CD14-positive monocyte (primary cell): ENCODE results near the gene NLRC5. TPM values are rescaled to one million over a fixed set of nuclear protein-coding genes. Genes with fewer than 3 reads are reported as not detected.

Experiments
- DNase-seq, 3 donors: peaks; one replicate each; pipeline ENCODE4 v3.0.0-alpha.2; 2011 to 2022
- H2AFZ ChIP-seq: 2 replicates; pipeline ENCODE4 v1.6.0; 2012; ENCODE audit warnings: mild to moderate bottlenecking, low read depth, low read length, inconsistent platforms; ENCODE audit not compliant: insufficient read depth, poor library complexity, severe bottlenecking
- H3K27ac ChIP-seq, 2 donors: 1 replicate in 1 of 2; 2 replicates in 1 of 2; pipeline ENCODE4 v1.5.1; 2012 to 2013; ENCODE audit warnings: low read length in 2 of 2, control low read depth in 1 of 2, inconsistent platforms in 1 of 2, low read depth in 1 of 2, mild to moderate bottlenecking in 1 of 2
- H3K27me3 ChIP-seq, 2 donors: one replicate each; pipeline versions ENCODE4 v1.6.0 to v1.6.1; 2011 to 2013; ENCODE audit warnings: low read length in 2 of 2; ENCODE audit not compliant: control insufficient read depth in 2 of 2, insufficient read depth in 2 of 2
- H3K36me3 ChIP-seq, 2 donors: replicated peaks in 1 of 2; 1 replicate in 1 of 2; 2 replicates in 1 of 2; pipeline versions ENCODE4 v1.5.1 to v1.6.1; 2012 to 2013; ENCODE audit warnings: low read length in 2 of 2, control low read depth in 1 of 2, inconsistent platforms in 1 of 2, mild to moderate bottlenecking in 1 of 2; ENCODE audit not compliant: insufficient read depth in 2 of 2, control insufficient read depth in 1 of 2
- H3K4me1 ChIP-seq, 2 donors: 1 replicate in 1 of 2; 2 replicates in 1 of 2; pipeline versions ENCODE4 v1.5.1 to v1.6.1; 2012 to 2013; ENCODE audit warnings: low read length in 2 of 2, control low read depth in 1 of 2, inconsistent platforms in 1 of 2, mild to moderate bottlenecking in 1 of 2, moderate library complexity in 1 of 2; ENCODE audit not compliant: insufficient read depth in 2 of 2, control insufficient read depth in 1 of 2
- H3K4me2 ChIP-seq: replicated peaks from 2 replicates; pipeline ENCODE3; 2012; ENCODE audit warnings: low read length, moderate library complexity, mild to moderate bottlenecking; ENCODE audit not compliant: poor library complexity, severe bottlenecking; ENCODE audit errors: extremely low read depth
- H3K4me3 ChIP-seq, 3 experiments: fragments of 200-600 bp in 1 of 3; sonication (generic) in 1 of 3; replicated peaks in 1 of 3; 1 replicate in 2 of 3; 2 replicates in 1 of 3; pipeline ENCODE4 v1.5.1; 2011 to 2013; ENCODE audit warnings: low read length in 3 of 3, mild to moderate bottlenecking in 3 of 3, control low read depth in 2 of 3, low read depth in 2 of 3, inconsistent platforms in 1 of 3, moderate library complexity in 1 of 3
- H3K79me2 ChIP-seq: 2 replicates; pipeline ENCODE4 v1.6.0; 2012; ENCODE audit warnings: mild to moderate bottlenecking, control low read depth, inconsistent platforms, low read length, moderate library complexity; ENCODE audit not compliant: insufficient read depth
- H3K9ac ChIP-seq: 2 replicates; pipeline ENCODE4 v1.6.0; 2017; ENCODE audit warnings: low read length, mild to moderate bottlenecking; ENCODE audit not compliant: insufficient read depth, poor library complexity, severe bottlenecking
- H3K9me3 ChIP-seq, 2 donors: replicated peaks in 1 of 2; 1 replicate in 1 of 2; 2 replicates in 1 of 2; pipeline versions ENCODE4 v1.5.1 to v1.6.1; 2012 to 2013; ENCODE audit warnings: low read length in 2 of 2, control low read depth in 1 of 2; ENCODE audit not compliant: control insufficient read depth in 1 of 2, insufficient read depth in 1 of 2
- H4K20me1 ChIP-seq: 2 replicates; pipeline ENCODE4 v1.6.0; 2012; ENCODE audit warnings: mild to moderate bottlenecking, low read length, control low read depth, moderate library complexity; ENCODE audit not compliant: insufficient read depth
- H3K27ac Mint-ChIP-seq, 7 donors: one replicate each; pipeline ENCODE4 v1.8.0; 2020; ENCODE audit warnings: mild to moderate bottlenecking in 7 of 7, mixed read lengths in 7 of 7, moderate library complexity in 6 of 7, inconsistent platforms in 2 of 7
- H3K27me3 Mint-ChIP-seq, 3 donors: one replicate each; pipeline ENCODE4 v1.8.0; 2021 to 2022; ENCODE audit warnings: low read depth in 3 of 3, mild to moderate bottlenecking in 3 of 3, mixed read lengths in 3 of 3, moderate library complexity in 3 of 3, inconsistent platforms in 1 of 3
- H3K36me3 Mint-ChIP-seq, 2 donors: one replicate each; pipeline ENCODE4 v1.8.0; 2020; ENCODE audit warnings: mixed read lengths in 2 of 2, inconsistent platforms in 1 of 2, mild to moderate bottlenecking in 1 of 2
- H3K4me1 Mint-ChIP-seq: one replicate; pipeline ENCODE4 v1.8.0; 2020; ENCODE audit warnings: mild to moderate bottlenecking, mixed read lengths
- H3K4me3 Mint-ChIP-seq, 2 donors: one replicate each; pipeline ENCODE4 v1.8.0; 2020; ENCODE audit warnings: mild to moderate bottlenecking in 2 of 2, mixed read lengths in 2 of 2, moderate library complexity in 1 of 2
- H3K9me3 Mint-ChIP-seq, 7 donors: one replicate each; pipeline ENCODE4 v1.8.0; 2020 to 2022; ENCODE audit warnings: mixed read lengths in 7 of 7, mild to moderate bottlenecking in 6 of 7, moderate library complexity in 6 of 7, inconsistent platforms in 2 of 7
- CTCF ChIP-seq: fragments of 200-600 bp; IDR thresholded peaks from one replicate; pipeline ENCODE4 v1.8.0; 2022; ENCODE audit warnings: antibody characterized with exemption, mild to moderate bottlenecking
- WGBS: methylation state at CpG from one replicate; pipeline ENCODE4 v1.1.5; 2013; ENCODE audit warnings: missing lambda C conversion rate; ENCODE audit not compliant: insufficient coverage; 5-methylcytosine and 5-hydroxymethylcytosine counted together
- intact Hi-C, 2 donors: fragments of 100-400 bp; cut with micrococcal nuclease; formaldehyde crosslinking; loops; one replicate each; pipeline versions ENCODE4 v1.15.0 to v1.15.1; 2023
- polyA plus RNA-seq, 3 donors: library from polyadenylated mRNA; depleted of rRNA in 1 of 3; unstranded in 2 of 3; stranded (reverse) in 1 of 3; fragments of 300-500 nt in 2 of 3; fragments of >200 nt in 1 of 3; fragmentation: Illumina TruSeq in 2 of 3; gene quantifications; 1 replicate in 2 of 3; 2 replicates in 1 of 3; pipeline ENCODE4 v1.2.3, GENCODE V29; 2012 to 2021

NLRC5 gene
- polyA plus RNA-seq, 3 donors, result 10.3 to 171 (median 21.6) TPM

GRCh38 chr16:56965149-56966092 is 23.9 kb upstream of the NLRC5 start:
- Histone ChIP-seq H3K4me3 (peak overlapping the region in 1 of 3 experiments; percentile 7), H3K4me1 (peaks cover 56 to 65% of the 10 kb centered on the region in 2 donors), H3K27me3 (no peaks in the 10 kb centered on the region), H3K27ac (peak overlapping the region; percentile 65), H3K4me2 (peak overlapping the region; percentile 7), H3K9ac (no peak overlapping the region), H4K20me1 (no peaks in the 10 kb centered on the region), H3K79me2 (no peaks in the 10 kb centered on the region), H3K36me3 (no peaks in the 10 kb centered on the region), H2AFZ (peak overlapping the region; percentile 66), H3K9me3 (no peaks in the 10 kb centered on the region)
- intact Hi-C loops, result loop anchor here in 1 of 2 donors (5.0 to 10.0 kb wide), 2 partner anchors 77 to 199 kb away; no protein-coding TSS in a partner anchor
- Mint-ChIP-seq H3K36me3 (peaks cover 0 to 4% of the 10 kb centered on the region in 2 donors), H3K4me3 (peak overlapping the region; percentile 12 to 52), H3K27ac (peak overlapping the region; percentile 81 to 95 (median 89)), H3K27me3 (peaks cover 0 to 5% (median 0%) of the 10 kb centered on the region in 3 donors), H3K4me1 (peaks cover 56% of the 10 kb centered on the region), H3K9me3 (peaks cover 0 to 4% (median 0%) of the 10 kb centered on the region in 7 donors)
- no peak for TF ChIP-seq CTCF
- peak; percentile 32 to 57 (median 53) for DNase-seq
- WGBS, result 49% methylated on average over 8 of the region's 12 CpGs

- no CpG with 5 or more reads among the region's 3 CpGs for WGBS
- peak overlapping the region in 1 of 3 experiments; percentile 7 for H3K4me3 ChIP-seq
- peaks cover 56 to 61% of the 10 kb centered on the region in 2 donors for H3K4me1 ChIP-seq
- no peaks in the 10 kb centered on the region for H3K9me3 ChIP-seq
- intact Hi-C loops, result loop anchor here in 1 of 2 donors (5.0 to 10.0 kb wide), 2 partner anchors 76 to 199 kb away; no protein-coding TSS in a partner anchor
- peak overlapping the region; percentile 56 to 65 for H3K27ac ChIP-seq
- peaks cover 54% of the 10 kb centered on the region for H3K4me1 Mint-ChIP-seq
- H3K9ac ChIP-seq, result no peak overlapping the region
- H3K27ac Mint-ChIP-seq, result peak overlapping the region; percentile 81 to 95 (median 89)
- no peak for DNase-seq
- H3K79me2 ChIP-seq, result no peaks in the 10 kb centered on the region
- peaks cover 0 to 4% of the 10 kb centered on the region in 2 donors for H3K36me3 Mint-ChIP-seq
- H4K20me1 ChIP-seq, result no peaks in the 10 kb centered on the region
- TF ChIP-seq CTCF, result no peak
- H3K27me3 Mint-ChIP-seq, result peaks cover 0 to 5% (median 0%) of the 10 kb centered on the region in 3 donors
- H3K4me2 ChIP-seq, result peak overlapping the region; percentile 7
- H3K4me3 Mint-ChIP-seq, result peak overlapping the region; percentile 0 to 30
- no peaks in the 10 kb centered on the region for H3K36me3 ChIP-seq
- H2AFZ ChIP-seq, result peak overlapping the region; percentile 66
- peaks cover 0 to 4% (median 0%) of the 10 kb centered on the region in 7 donors for H3K9me3 Mint-ChIP-seq
- no peaks in the 10 kb centered on the region for H3K27me3 ChIP-seq
These were observed 23.3 kb upstream of the NLRC5 start for GRCh38 chr16:56966093-56966475.
